ENCODE results near the gene DDIT3.
"Not testable (repeated sequence)": the region's sequence is repeated elsewhere in the genome, so short reads cannot be mapped to it uniquely, and the experiment has no call there.

The DDIT3 gene

GRCh38 chr12:57496822-57497221, 23.5 kb downstream of the DDIT3 start:
- Histone ChIP-seq H3K4me3 (ENCODE audit: extremely low read depth, insufficient read depth, low read length, poor library complexity, severe bottlenecking) (no peak overlapping the region), H3K27ac (ENCODE audit: low read depth, low read length, severe bottlenecking) (no peak overlapping the region), H3K36me3 (ENCODE audit: control insufficient read depth, insufficient read depth, low read length) (peaks cover 76% of the 10 kb centered on the region), H3K4me1 (ENCODE audit: control insufficient read depth, insufficient read depth, low read length, poor library complexity, severe bottlenecking) (no peaks in the 10 kb centered on the region), H3K9me3 (ENCODE audit: control insufficient read depth, low read length) (no peaks in the 10 kb centered on the region)

- not testable (repeated sequence) for H3K4me3 ChIP-seq (ENCODE audit: extremely low read depth, insufficient read depth, low read length, poor library complexity, severe bottlenecking); H3K27ac ChIP-seq (ENCODE audit: low read depth, low read length, severe bottlenecking); H3K4me1 ChIP-seq (ENCODE audit: control insufficient read depth, insufficient read depth, low read length, poor library complexity, severe bottlenecking); H3K9me3 ChIP-seq (ENCODE audit: control insufficient read depth, low read length)
- peaks cover 76% of the 10 kb centered on the region for H3K36me3 ChIP-seq (ENCODE audit: control insufficient read depth, insufficient read depth, low read length)
- WGBS, 2 experiments (ENCODE audit: insufficient coverage in 2 of 2): 90% methylated on average over 17 to 27 of the region's 48 CpGs
Measured at GRCh38 chr12:57495051-57495701, 25.1 kb downstream of the DDIT3 start.

GRCh38 chr12:57491393-57492280, 28.7 kb downstream of the DDIT3 start:
- 93 to 95% methylated on average over 5 to 12 of the region's 15 CpGs for WGBS, 2 experiments (ENCODE audit: insufficient coverage in 2 of 2)
- Histone ChIP-seq H3K4me1 (ENCODE audit: control insufficient read depth, insufficient read depth, low read length, poor library complexity, severe bottlenecking) (peaks cover 5% of the 10 kb centered on the region), H3K9me3 (ENCODE audit: control insufficient read depth, low read length) (no peaks in the 10 kb centered on the region), H3K4me3 (ENCODE audit: extremely low read depth, insufficient read depth, low read length, poor library complexity, severe bottlenecking) (no peak overlapping the region), H3K27ac (ENCODE audit: low read depth, low read length, severe bottlenecking) (no peak overlapping the region), H3K36me3 (ENCODE audit: control insufficient read depth, insufficient read depth, low read length) (peaks cover 60% of the 10 kb centered on the region)

GRCh38 chr12:57490126-57490525, 30.2 kb downstream of the DDIT3 start:
- peaks cover 5% of the 10 kb centered on the region for H3K4me1 ChIP-seq (ENCODE audit: control insufficient read depth, insufficient read depth, low read length, poor library complexity, severe bottlenecking)
- 89 to 95% methylated on average over 3 of the region's 4 CpGs for WGBS, 2 experiments (ENCODE audit: insufficient coverage in 2 of 2)
- H3K27ac ChIP-seq (ENCODE audit: low read depth, low read length, severe bottlenecking): no peak overlapping the region
- H3K36me3 ChIP-seq (ENCODE audit: control insufficient read depth, insufficient read depth, low read length): peaks cover 49% of the 10 kb centered on the region
- no peak overlapping the region for H3K4me3 ChIP-seq (ENCODE audit: extremely low read depth, insufficient read depth, low read length, poor library complexity, severe bottlenecking)
- no peaks in the 10 kb centered on the region for H3K9me3 ChIP-seq (ENCODE audit: control insufficient read depth, low read length)

GRCh38 chr12:57489157-57489641, 31.1 kb downstream of the DDIT3 start:
- WGBS, 2 experiments (ENCODE audit: insufficient coverage in 2 of 2): 83 to 89% methylated on average over 1 to 4 of the region's 5 CpGs
- no peak overlapping the region for H3K27ac ChIP-seq (ENCODE audit: low read depth, low read length, severe bottlenecking)

GRCh38 chr12:57488402-57489156, 31.7 kb downstream of the DDIT3 start:
- peaks cover 5% of the 10 kb centered on the region for H3K4me1 ChIP-seq (ENCODE audit: control insufficient read depth, insufficient read depth, low read length, poor library complexity, severe bottlenecking)
- H3K9me3 ChIP-seq (ENCODE audit: control insufficient read depth, low read length): no peaks in the 10 kb centered on the region
- 4 to 24% methylated on average over 5 to 7 of the region's 11 CpGs for WGBS, 2 experiments (ENCODE audit: insufficient coverage in 2 of 2)
- peak overlapping the region; percentile 96 for H3K4me3 ChIP-seq (ENCODE audit: extremely low read depth, insufficient read depth, low read length, poor library complexity, severe bottlenecking)
- H3K36me3 ChIP-seq (ENCODE audit: control insufficient read depth, insufficient read depth, low read length): peaks cover 41% of the 10 kb centered on the region
- H3K27ac ChIP-seq (ENCODE audit: low read depth, low read length, severe bottlenecking): peak overlapping the region; percentile 92

More at GRCh38 chr12:57489157-57489641, 31.1 kb downstream of the DDIT3 start:
- no peaks in the 10 kb centered on the region for H3K9me3 ChIP-seq (ENCODE audit: control insufficient read depth, low read length)
- H3K4me3 ChIP-seq (ENCODE audit: extremely low read depth, insufficient read depth, low read length, poor library complexity, severe bottlenecking): peak overlapping the region; percentile 96
- H3K4me1 ChIP-seq (ENCODE audit: control insufficient read depth, insufficient read depth, low read length, poor library complexity, severe bottlenecking): peaks cover 5% of the 10 kb centered on the region
- peaks cover 45% of the 10 kb centered on the region for H3K36me3 ChIP-seq (ENCODE audit: control insufficient read depth, insufficient read depth, low read length)

- Histone ChIP-seq H3K4me1 (ENCODE audit: control insufficient read depth, insufficient read depth, low read length, poor library complexity, severe bottlenecking) (peaks cover 11% of the 10 kb centered on the region), H3K9me3 (ENCODE audit: control insufficient read depth, low read length) (no peaks in the 10 kb centered on the region), H3K36me3 (ENCODE audit: control insufficient read depth, insufficient read depth, low read length) (peaks cover 38% of the 10 kb centered on the region), H3K27ac (ENCODE audit: low read depth, low read length, severe bottlenecking) (peak within 1 kb of the TSS; percentile 92), H3K4me3 (ENCODE audit: extremely low read depth, insufficient read depth, low read length, poor library complexity, severe bottlenecking) (peak within 1 kb of the TSS; percentile 96)
- 14 to 15% methylated on average over 38 to 46 of the region's 47 CpGs for WGBS, 2 experiments (ENCODE audit: insufficient coverage in 2 of 2)
Measured at GRCh38 chr12:57487597-57488401, 32.5 kb downstream of the DDIT3 start, which contains the start of gene MARS1. Gene MARS1 (plus strand): TSS chr12:57488068. CDS start chr12:57488091, 23 bp downstream.

- Histone ChIP-seq H3K36me3 (ENCODE audit: control insufficient read depth, insufficient read depth, low read length) (peaks cover 32% of the 10 kb centered on the region), H3K27ac (ENCODE audit: low read depth, low read length, severe bottlenecking) (no peak overlapping the region), H3K9me3 (ENCODE audit: control insufficient read depth, low read length) (no peaks in the 10 kb centered on the region), H3K4me3 (ENCODE audit: extremely low read depth, insufficient read depth, low read length, poor library complexity, severe bottlenecking) (no peak overlapping the region), H3K4me1 (ENCODE audit: control insufficient read depth, insufficient read depth, low read length, poor library complexity, severe bottlenecking) (peaks cover 11% of the 10 kb centered on the region)
- 90 to 96% methylated on average over 22 to 23 of the region's 27 CpGs for WGBS, 2 experiments (ENCODE audit: insufficient coverage in 2 of 2)
Measured at GRCh38 chr12:57487055-57487596, 33.2 kb downstream of the DDIT3 start.

- H3K4me1 ChIP-seq (ENCODE audit: control insufficient read depth, insufficient read depth, low read length, poor library complexity, severe bottlenecking): peaks cover 13% of the 10 kb centered on the region
- H3K27ac ChIP-seq (ENCODE audit: low read depth, low read length, severe bottlenecking): no peak overlapping the region
- no peak overlapping the region for H3K4me3 ChIP-seq (ENCODE audit: extremely low read depth, insufficient read depth, low read length, poor library complexity, severe bottlenecking)
- no peaks in the 10 kb centered on the region for H3K9me3 ChIP-seq (ENCODE audit: control insufficient read depth, low read length)
- peaks cover 20% of the 10 kb centered on the region for H3K36me3 ChIP-seq (ENCODE audit: control insufficient read depth, insufficient read depth, low read length)
Measured at GRCh38 chr12:57485695-57486094, 34.6 kb downstream of the DDIT3 start.

- Histone ChIP-seq H3K9me3 (ENCODE audit: control insufficient read depth, low read length) (no peaks in the 10 kb centered on the region), H3K27ac (ENCODE audit: low read depth, low read length, severe bottlenecking) (no peak overlapping the region), H3K36me3 (ENCODE audit: control insufficient read depth, insufficient read depth, low read length) (no peaks in the 10 kb centered on the region), H3K4me1 (ENCODE audit: control insufficient read depth, insufficient read depth, low read length, poor library complexity, severe bottlenecking) (peaks cover 17% of the 10 kb centered on the region), H3K4me3 (ENCODE audit: extremely low read depth, insufficient read depth, low read length, poor library complexity, severe bottlenecking) (no peak overlapping the region)
- WGBS, 2 experiments (ENCODE audit: insufficient coverage in 2 of 2): 55 to 66% methylated on average over 3 to 4 of the region's 5 CpGs
Measured at GRCh38 chr12:57483466-57483865, 36.8 kb downstream of the DDIT3 start.
